HG02943 (cell line): ENCODE data around the gene BEND2.

Experiments used
- ATAC-seq: cut with Tn5 transposase; IDR thresholded peaks from one replicate; pipeline ENCODE4 v1.9.1; 2021; ENCODE audit warnings: mild to moderate bottlenecking, low read depth, moderate library complexity; ENCODE audit not compliant: unreplicated experiment

Gene BEND2

GRCh38 chrX:18146954-18147353 is 73.7 kb downstream of the BEND2 start:
- no peak for ATAC-seq

GRCh38 chrX:18146009-18146408 is 74.7 kb downstream of the BEND2 start:
- no peak for ATAC-seq

GRCh38 chrX:18136816-18137215 is 83.9 kb downstream of the BEND2 start:
- no peak for ATAC-seq

GRCh38 chrX:18133605-18134004 is 87.1 kb downstream of the BEND2 start:
- no peak for ATAC-seq

GRCh38 chrX:18129690-18130089 is 91.0 kb downstream of the BEND2 start:
- no peak for ATAC-seq

- ATAC-seq = no peak
These were observed 93.7 kb downstream of the BEND2 start for GRCh38 chrX:18126971-18127370.

GRCh38 chrX:18119856-18120255 is 100.8 kb downstream of the BEND2 start:
- no peak for ATAC-seq
